ENCODE results near the gene JAK2. TPM values are rescaled to one million over a fixed set of nuclear protein-coding genes. Genes with fewer than 3 reads are reported as not detected.
"Not testable (repeated sequence)": the region's sequence is repeated elsewhere in the genome, so short reads cannot be mapped to it uniquely, and the experiment has no call there.

The JAK2 gene
- polyA plus RNA-seq, 2 of the 4 experiments (the other 2 are of a cell fraction): 2.9 to 7.7 TPM

- Histone ChIP-seq H3K27ac (no peak overlapping the region), H3K4me2 (no peak overlapping the region), H3K4me1 (no peaks in the 10 kb centered on the region), H3K4me3 (no peak overlapping the region), H3K9me3 (0 out of 3 replicates have a peak, but pooled peaks cover 3% of the 10 kb centered on the region)
- WGBS (ENCODE audit: missing lambda C conversion rate): 89% methylated on average over 3 of the region's 3 CpGs
- POLR2A ChIA-PET: no interaction called here
- DNase-seq (ENCODE audit: low read depth in 1 of 2, low spot score in 1 of 2) (no peak), FAIRE-seq (no peak), ATAC-seq (no peak)
- CTCF ChIA-PET: no interaction called here
- TF ChIP-seq MAX (IDR thresholded peaks at IDR 0.05): no peak
- no peak for TF ChIP-seq ZNF302 (CRISPR knock-in tag; IDR thresholded peaks at IDR 0.05)
- TF ChIP-seq PHF8 (IDR thresholded peaks at IDR 0.05; ENCODE audit: borderline replicate concordance, low read depth): no peak
- TF ChIP-seq NFE2L2 (conservative IDR thresholded peaks at IDR 0.05; ENCODE audit: low read length): no peak
- no peak for TF ChIP-seq FOSB (CRISPR knock-in tag; IDR thresholded peaks at IDR 0.05)
- TF ChIP-seq TFCP2L1 (CRISPR knock-in tag; IDR thresholded peaks at IDR 0.05): no peak
- no peak for TF ChIP-seq BCL3 (IDR thresholded peaks at IDR 0.05)
- TF ChIP-seq ELK1 (IDR thresholded peaks at IDR 0.05; ENCODE audit: low read depth, low read length): no peak
- TF ChIP-seq REST (IDR thresholded peaks at IDR 0.05): no peak
- TF ChIP-seq USF2 (IDR thresholded peaks at IDR 0.05): no peak
- TF ChIP-seq CEBPB (IDR thresholded peaks at IDR 0.05): no peak
- no peak for TF ChIP-seq FOXS1 (CRISPR knock-in tag; IDR thresholded peaks at IDR 0.05)
- TF ChIP-seq MYC (IDR thresholded peaks at IDR 0.05; ENCODE audit: borderline replicate concordance, low read length): no peak
- no peak for TF ChIP-seq CBX2 (IDR thresholded peaks at IDR 0.05; ENCODE audit: borderline replicate concordance, low read depth)
- no peak for TF ChIP-seq NPAS2 (CRISPR knock-in tag; IDR thresholded peaks at IDR 0.05; ENCODE audit: borderline replicate concordance)
- TF ChIP-seq ZSCAN20 (CRISPR knock-in tag; IDR thresholded peaks at IDR 0.05): no peak
- no peak for TF ChIP-seq ATOH8 (CRISPR knock-in tag; IDR thresholded peaks at IDR 0.05; ENCODE audit: low read depth)
- TF ChIP-seq JUNB (IDR thresholded peaks at IDR 0.05): no peak
- no peak for TF ChIP-seq SMC3 (IDR thresholded peaks at IDR 0.05)
These were observed 40.3 kb downstream of the JAK2 start for GRCh38 chr9:5025416-5025815.

GRCh38 chr9:5031941-5032340 is 46.9 kb downstream of the JAK2 start:
- H3K9me3 ChIP-seq; H3K27ac ChIP-seq; FAIRE-seq; DNase-seq (ENCODE audit: low read depth in 1 of 2, low spot score in 1 of 2); POLR2A ChIA-PET; H3K4me2 ChIP-seq; H3K4me1 ChIP-seq; CTCF ChIA-PET; H3K4me3 ChIP-seq; ATAC-seq: not testable (repeated sequence)
- 93% methylated on average over 19 of the region's 19 CpGs for WGBS (ENCODE audit: missing lambda C conversion rate)

All from A549 (cell line).